DMS53 (cell line): Measurements from ENCODE around the gene LMO1.
A peak's percentile ranks its signal among the peaks of the same experiment; 100 is the strongest.

Experiments
- DNase-seq: peaks from one replicate; lab custom pipeline; 2025; lab: John Stamatoyannopoulos, UW

The LMO1 gene

GRCh38 chr11:8242499-8243280 is 21.0 kb downstream of the LMO1 start:
- DNase-seq = no peak

- DNase-seq = no peak
These were observed 21.6 kb downstream of the LMO1 start for GRCh38 chr11:8242118-8242475.

- no peak for DNase-seq
These were observed 22.1 kb downstream of the LMO1 start for GRCh38 chr11:8241373-8242117.

- DNase-seq = no peak
These were observed 24.0 kb downstream of the LMO1 start for GRCh38 chr11:8239536-8240228.

- no peak for DNase-seq
These were observed 24.6 kb downstream of the LMO1 start for GRCh38 chr11:8239040-8239439.

GRCh38 chr11:8237453-8237852 is 26.2 kb downstream of the LMO1 start:
- no peak for DNase-seq

- DNase-seq = no peak
These were observed 27.8 kb downstream of the LMO1 start for GRCh38 chr11:8235925-8236324.

- DNase-seq = no peak
These were observed 28.8 kb downstream of the LMO1 start for GRCh38 chr11:8234910-8235309.

- DNase-seq = peak; percentile 47
These were observed 29.3 kb downstream of the LMO1 start for GRCh38 chr11:8234425-8234821.

GRCh38 chr11:8233691-8234424 is 29.8 kb downstream of the LMO1 start:
- peak; percentile 60 for DNase-seq

GRCh38 chr11:8232849-8233606 is 30.6 kb downstream of the LMO1 start:
- no peak for DNase-seq

- no peak for DNase-seq
These were observed 31.3 kb downstream of the LMO1 start for GRCh38 chr11:8232414-8232813.

GRCh38 chr11:8231979-8232378 is 31.7 kb downstream of the LMO1 start:
- DNase-seq = no peak

GRCh38 chr11:8230921-8231847 is 32.5 kb downstream of the LMO1 start:
- no peak for DNase-seq

- no peak for DNase-seq
These were observed 33.4 kb downstream of the LMO1 start for GRCh38 chr11:8230178-8230859.

GRCh38 chr11:8229299-8230177 is 34.1 kb downstream of the LMO1 start:
- DNase-seq = peak; percentile 18

GRCh38 chr11:8228231-8228630 is 35.4 kb downstream of the LMO1 start:
- no peak for DNase-seq
